Activated CD4-positive, alpha-beta T cell treated with anti-CD3 and anti-CD28 coated beads, Interleukin-2, amount 10 ng/mL, durations not matched to agents 7 days and 5 days (primary cell): ENCODE measurements around the gene OPALIN. TPM values are rescaled to one million over a fixed set of nuclear protein-coding genes. Genes with fewer than 3 reads are reported as not detected.
"Not testable (repeated sequence)": the region's sequence is repeated elsewhere in the genome, so short reads cannot be mapped to it uniquely, and the experiment has no call there.

Experiments
- CTCF ChIA-PET: fragments of 350-600 bp; sonication (Branson Sonifier 250); formaldehyde crosslinking; loops from one replicate; lab custom pipeline; 2021; ENCODE audit warnings: antibody characterized with exemption; lab: Charles Lee
- POLR2A ChIA-PET: fragments of 350-600 bp; sonication (Branson Sonifier 250); formaldehyde crosslinking; loops from one replicate; lab custom pipeline; 2021; ENCODE audit warnings: antibody characterized with exemption; lab: Charles Lee
- DNase-seq: peaks from one replicate; pipeline ENCODE4 v3.0.0-alpha.2; 2020
- H3K27ac Mint-ChIP-seq: one replicate; pipeline ENCODE4 v1.8.0; 2021; ENCODE audit warnings: mild to moderate bottlenecking, moderate library complexity, mixed read lengths
- H3K27me3 Mint-ChIP-seq: one replicate; pipeline ENCODE4 v1.8.0; 2021; ENCODE audit warnings: mixed read lengths
- H3K36me3 Mint-ChIP-seq: one replicate; pipeline ENCODE4 v1.8.0; 2021; ENCODE audit warnings: low read depth, mixed read lengths
- H3K4me1 Mint-ChIP-seq: one replicate; pipeline ENCODE4 v1.8.0; 2021; ENCODE audit warnings: mixed read lengths
- H3K4me3 Mint-ChIP-seq: one replicate; pipeline ENCODE4 v1.8.0; 2021; ENCODE audit warnings: mild to moderate bottlenecking, moderate library complexity, mixed read lengths
- H3K9me3 Mint-ChIP-seq: one replicate; pipeline ENCODE4 v1.8.0; 2021; ENCODE audit warnings: mixed read lengths
- total RNA-seq, 2 experiments: library from RNA; stranded (reverse); gene quantifications; one replicate each; pipeline ENCODE4 v1.2.3, GENCODE V29; 2021

The OPALIN gene
- total RNA-seq, 2 experiments from 2014 or later: not detected

DNA sequence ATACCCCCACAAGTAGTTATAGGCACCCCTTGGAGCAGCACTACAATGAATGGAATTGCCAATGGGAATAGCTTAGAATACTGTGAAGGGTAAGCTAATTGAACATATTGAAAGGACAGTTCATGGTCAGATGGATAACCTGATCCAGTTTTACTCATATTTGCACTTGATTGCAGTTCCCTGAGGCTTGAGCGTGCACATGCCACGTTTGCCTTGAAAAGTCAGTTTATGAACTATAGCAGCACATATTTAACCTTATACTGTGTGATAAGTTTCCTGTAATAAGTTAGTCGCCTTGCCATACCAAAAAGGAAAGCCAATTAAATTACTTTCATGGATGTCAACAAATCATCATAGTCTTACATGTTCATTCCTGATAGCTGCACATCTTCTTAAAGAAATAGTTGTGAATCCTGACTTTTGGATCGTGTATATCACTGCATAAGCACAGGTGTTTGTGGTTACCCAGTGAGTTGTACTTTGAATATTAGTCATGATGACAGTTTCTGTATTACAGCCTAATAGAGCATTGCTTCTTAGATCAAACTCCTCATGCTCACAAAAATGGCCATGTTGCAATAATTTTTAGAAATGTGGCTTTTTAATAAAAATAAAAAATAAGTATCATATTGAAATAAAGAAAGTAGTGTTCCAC is 33.0 kb downstream of the OPALIN start:
- Mint-ChIP-seq H3K27me3 (peaks cover 6% of the 10 kb centered on the region), H3K27ac (no peak overlapping the region), H3K4me3 (no peak overlapping the region), H3K4me1 (no peaks in the 10 kb centered on the region), H3K36me3 (no peaks in the 10 kb centered on the region), H3K9me3 (no peaks in the 10 kb centered on the region)
- DNase-seq: no peak
- ChIA-PET POLR2A (no interaction called here), CTCF (no interaction called here)

GRCh38 chr10:96324447-96324846 is 34.4 kb downstream of the OPALIN start:
- H3K27ac Mint-ChIP-seq: no peak overlapping the region
- ChIA-PET POLR2A (no interaction called here), CTCF (interaction anchor here (0.5 kb wide), 1 partner anchor 68 kb away, joined by 3 read pairs; no protein-coding TSS in a partner anchor)
- DNase-seq: no peak
- H3K27me3 Mint-ChIP-seq: peaks cover 6% of the 10 kb centered on the region
- H3K4me1 Mint-ChIP-seq: no peaks in the 10 kb centered on the region
- no peak overlapping the region for H3K4me3 Mint-ChIP-seq
- H3K9me3 Mint-ChIP-seq: no peaks in the 10 kb centered on the region
- no peaks in the 10 kb centered on the region for H3K36me3 Mint-ChIP-seq

- H3K27me3 Mint-ChIP-seq: peaks cover 4% of the 10 kb centered on the region
- CTCF ChIA-PET: interaction anchor here (0.9 to 1.4 kb wide), 2 partner anchors 21 to 305 kb away, joined by 3 read pairs; no protein-coding TSS in a partner anchor
Measured at GRCh38 chr10:96322275-96322674, 36.5 kb downstream of the OPALIN start.

GRCh38 chr10:96321822-96322221 is 37.0 kb downstream of the OPALIN start:
- H3K9me3 Mint-ChIP-seq: no peaks in the 10 kb centered on the region
- no peak overlapping the region for H3K27ac Mint-ChIP-seq
- H3K4me1 Mint-ChIP-seq: no peaks in the 10 kb centered on the region
- DNase-seq: no peak
- no peak overlapping the region for H3K4me3 Mint-ChIP-seq
- ChIA-PET POLR2A (interaction anchor here (0.5 kb wide), 1 partner anchor 8 kb away, joined by 3 read pairs; no protein-coding TSS in a partner anchor), CTCF (interaction anchor here (0.9 to 1.4 kb wide), 2 partner anchors 20 to 305 kb away, joined by 3 read pairs; no protein-coding TSS in a partner anchor)
- peaks cover 4% of the 10 kb centered on the region for H3K27me3 Mint-ChIP-seq
- H3K36me3 Mint-ChIP-seq: no peaks in the 10 kb centered on the region

More at GRCh38 chr10:96322275-96322674, 36.5 kb downstream of the OPALIN start:
- POLR2A ChIA-PET: interaction anchor here (0.5 kb wide), 1 partner anchor 8 kb away, joined by 3 read pairs; no protein-coding TSS in a partner anchor
- Mint-ChIP-seq H3K4me3 (no peak overlapping the region), H3K36me3 (no peaks in the 10 kb centered on the region), H3K27ac (no peak overlapping the region), H3K4me1 (no peaks in the 10 kb centered on the region), H3K9me3 (no peaks in the 10 kb centered on the region)
- no peak for DNase-seq

- H3K27ac Mint-ChIP-seq: no peak overlapping the region
- DNase-seq: no peak
- no peak overlapping the region for H3K4me3 Mint-ChIP-seq
- peaks cover 4% of the 10 kb centered on the region for H3K27me3 Mint-ChIP-seq
- ChIA-PET POLR2A (no interaction called here), CTCF (no interaction called here)
- no peaks in the 10 kb centered on the region for H3K9me3 Mint-ChIP-seq
- H3K4me1 Mint-ChIP-seq: no peaks in the 10 kb centered on the region
- no peaks in the 10 kb centered on the region for H3K36me3 Mint-ChIP-seq
Measured at GRCh38 chr10:96319754-96320474, 38.9 kb downstream of the OPALIN start.

GRCh38 chr10:96317067-96317833 is 41.6 kb downstream of the OPALIN start:
- H3K9me3 Mint-ChIP-seq: no peaks in the 10 kb centered on the region
- ChIA-PET POLR2A (no interaction called here), CTCF (no interaction called here)
- H3K36me3 Mint-ChIP-seq: no peaks in the 10 kb centered on the region
- no peaks in the 10 kb centered on the region for H3K4me1 Mint-ChIP-seq
- no peaks in the 10 kb centered on the region for H3K27me3 Mint-ChIP-seq
- DNase-seq: no peak
- no peak overlapping the region for H3K4me3 Mint-ChIP-seq
- no peak overlapping the region for H3K27ac Mint-ChIP-seq

GRCh38 chr10:96313344-96313743 is 45.5 kb downstream of the OPALIN start:
- Mint-ChIP-seq H3K4me1 (no peaks in the 10 kb centered on the region), H3K36me3 (no peaks in the 10 kb centered on the region), H3K27me3 (no peaks in the 10 kb centered on the region), H3K27ac (no peak overlapping the region), H3K4me3 (no peak overlapping the region), H3K9me3 (no peaks in the 10 kb centered on the region)
- ChIA-PET POLR2A (no interaction called here), CTCF (no interaction called here)
- no peak for DNase-seq

GRCh38 chr10:96311180-96311715 is 47.6 kb downstream of the OPALIN start:
- peaks cover 7% of the 10 kb centered on the region for H3K27me3 Mint-ChIP-seq
- ChIA-PET POLR2A (no interaction called here), CTCF (no interaction called here)
- H3K4me3 Mint-ChIP-seq: no peak overlapping the region
- no peak for DNase-seq
- no peak overlapping the region for H3K27ac Mint-ChIP-seq
- H3K4me1 Mint-ChIP-seq: peaks cover 7% of the 10 kb centered on the region
- no peaks in the 10 kb centered on the region for H3K36me3 Mint-ChIP-seq
- H3K9me3 Mint-ChIP-seq: no peaks in the 10 kb centered on the region

DNA sequence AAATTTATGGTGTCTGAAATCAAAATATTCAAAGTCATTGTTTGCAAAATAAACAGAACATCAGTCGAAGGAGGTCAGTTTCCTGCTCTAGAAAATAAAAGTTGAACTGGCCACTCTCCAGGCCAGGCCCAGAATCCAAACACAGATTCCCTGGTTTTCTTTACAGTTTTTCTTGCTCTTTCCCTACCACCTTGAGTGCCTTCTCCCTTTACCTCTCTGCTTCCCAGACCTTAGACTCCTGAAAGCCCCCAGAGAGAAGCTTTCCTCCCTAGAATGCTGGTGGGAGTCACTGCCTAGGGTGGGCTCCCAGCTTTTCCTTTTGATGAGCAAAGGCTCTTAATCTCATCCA is 48.5 kb downstream of the OPALIN start:
- no peaks in the 10 kb centered on the region for H3K36me3 Mint-ChIP-seq
- no peak for DNase-seq
- H3K27ac Mint-ChIP-seq: no peak overlapping the region
- H3K9me3 Mint-ChIP-seq: no peaks in the 10 kb centered on the region
- peaks cover 9% of the 10 kb centered on the region for H3K27me3 Mint-ChIP-seq
- CTCF ChIA-PET: no interaction called here
- H3K4me3 Mint-ChIP-seq: no peak overlapping the region
- POLR2A ChIA-PET: no interaction called here
- peaks cover 8% of the 10 kb centered on the region for H3K4me1 Mint-ChIP-seq

GRCh38 chr10:96309628-96310320 is 49.0 kb downstream of the OPALIN start:
- Mint-ChIP-seq H3K27me3 (peaks cover 10% of the 10 kb centered on the region), H3K27ac (no peak overlapping the region), H3K9me3 (no peaks in the 10 kb centered on the region), H3K4me3 (no peak overlapping the region), H3K36me3 (no peaks in the 10 kb centered on the region), H3K4me1 (peaks cover 8% of the 10 kb centered on the region)
- DNase-seq: no peak
- CTCF ChIA-PET: no interaction called here
- POLR2A ChIA-PET: no interaction called here

GRCh38 chr10:96308854-96309253 is 49.9 kb downstream of the OPALIN start:
- H3K4me1 Mint-ChIP-seq, CTCF ChIA-PET, DNase-seq, H3K27me3 Mint-ChIP-seq, POLR2A ChIA-PET, H3K4me3 Mint-ChIP-seq, H3K9me3 Mint-ChIP-seq, H3K36me3 Mint-ChIP-seq, H3K27ac Mint-ChIP-seq: not testable (repeated sequence)

DNA sequence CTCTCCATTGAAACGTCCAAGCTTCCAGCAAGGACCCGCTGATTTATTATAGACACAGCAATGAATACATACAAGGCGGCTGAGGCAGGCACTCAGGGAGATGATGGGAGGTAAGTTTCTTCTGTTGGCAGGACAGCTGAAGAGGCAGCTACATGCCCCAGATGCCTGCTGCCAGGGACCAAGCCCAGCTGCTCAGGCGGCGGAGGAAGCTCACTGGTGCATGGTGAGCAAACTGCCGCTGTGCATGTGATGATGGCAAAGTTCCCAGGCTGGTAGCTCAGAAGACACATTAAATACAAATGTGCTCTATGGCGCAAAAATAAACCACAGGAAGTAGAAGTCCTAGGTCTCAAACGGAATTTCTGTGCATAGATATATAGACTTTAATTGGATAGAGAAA is 52.3 kb downstream of the OPALIN start:
- no peaks in the 10 kb centered on the region for H3K9me3 Mint-ChIP-seq
- no peaks in the 10 kb centered on the region for H3K36me3 Mint-ChIP-seq
- H3K27me3 Mint-ChIP-seq: peaks cover 12% of the 10 kb centered on the region
- ChIA-PET CTCF (no interaction called here), POLR2A (no interaction called here)
- DNase-seq: no peak
- no peak overlapping the region for H3K4me3 Mint-ChIP-seq
- no peak overlapping the region for H3K27ac Mint-ChIP-seq
- H3K4me1 Mint-ChIP-seq: peaks cover 9% of the 10 kb centered on the region
